Suprapubic skin (tissue), 4 donors: ENCODE measurements around the gene RBPJ.

ENCODE experiments used
- CTCF ChIP-seq, 2 donors: fragments of 200-600 bp in 1 of 2; fragments of 450-650 bp in 1 of 2; sonication (generic) in 1 of 2; IDR thresholded peaks; one replicate each; pipeline ENCODE4 v1.5.1; 2016 to 2019; ENCODE audit warnings: antibody characterized with exemption in 2 of 2, mild to moderate bottlenecking in 1 of 2, moderate library complexity in 1 of 2
- EP300 ChIP-seq: sonication (generic); formaldehyde crosslinking; IDR thresholded peaks from one replicate; pipeline ENCODE4 v1.6.1; 2017; ENCODE audit warnings: antibody characterized with exemption
- POLR2A ChIP-seq, 2 donors: fragments of 450-650 bp; IDR thresholded peaks; one replicate each; pipeline ENCODE4 v1.6.1; 2017; ENCODE audit warnings: antibody characterized with exemption in 2 of 2, mild to moderate bottlenecking in 2 of 2, moderate library complexity in 2 of 2
- POLR2AphosphoS5 ChIP-seq, 3 donors: sonication (generic); formaldehyde crosslinking; IDR thresholded peaks; one replicate each; pipeline ENCODE4 v1.6.1; 2017; ENCODE audit warnings: antibody characterized with exemption in 3 of 3

GRCh38 chr4:26360273-26360672 lies 39.5 kb downstream of the RBPJ start:
- no peak for TF ChIP-seq CTCF (IDR thresholded peaks at IDR 0.05)
- TF ChIP-seq POLR2A (IDR thresholded peaks at IDR 0.05) = no peak
- no peak for TF ChIP-seq EP300
- TF ChIP-seq POLR2AphosphoS5 (IDR thresholded peaks at IDR 0.05) = no peak
